HepG2 (cell line): ENCODE results near the gene LHFPL6. TPM values are rescaled to one million over a fixed set of nuclear protein-coding genes. Genes with fewer than 3 reads are reported as not detected.

Source experiments
- ISL2 ChIP-seq: sonication (generic); formaldehyde crosslinking; IDR thresholded peaks from 2 replicates; pipeline ENCODE4 v1.5.0; 2020; ENCODE audit warnings: missing genetic modification reagents
- TGIF2 ChIP-seq: IDR thresholded peaks from 2 replicates; pipeline ENCODE4 v1.6.1; 2016; ENCODE audit warnings: control low read depth, missing compliant biosample characterization
- THAP8 ChIP-seq: sonication (generic); formaldehyde crosslinking; IDR thresholded peaks from 2 replicates; pipeline ENCODE4 v1.5.1; 2020; ENCODE audit warnings: missing genetic modification reagents, mild to moderate bottlenecking, borderline replicate concordance
- ZHX2 ChIP-seq, 2 experiments: sonication (generic) in 1 of 2; formaldehyde crosslinking in 1 of 2; IDR thresholded peaks; 2 replicates each; pipeline versions ENCODE4 v1.6.1 to v1.9.0; 2014 to 2022; ENCODE audit warnings: antibody characterized with exemption in 1 of 2, borderline replicate concordance in 1 of 2, inconsistent platforms in 1 of 2, low read depth in 1 of 2, missing genetic modification reagents in 1 of 2
- ZNF225 ChIP-seq: sonication (generic); formaldehyde crosslinking; IDR thresholded peaks from 2 replicates; pipeline ENCODE4 v1.4.0; 2020; ENCODE audit warnings: mild to moderate bottlenecking, missing genetic modification reagents
- polyA plus RNA-seq, 8 experiments: library from polyadenylated mRNA; depleted of rRNA in 3 of 8; stranded (reverse) in 7 of 8; unstranded in 1 of 8; fragments of >200 nt; fragmentation: Illumina TruSeq in 4 of 8; extraction: Trizol in 4 of 8; gene quantifications; 2 replicates each; pipeline versions ENCODE4 v1.2.1 to v1.2.3, GENCODE V29; 2011 to 2016; ENCODE audit warnings: low read depth in 4 of 8, missing spikeins in 1 of 8, mixed read lengths in 1 of 8; ENCODE audit not compliant: insufficient read depth in 1 of 8
- total RNA-seq, 5 experiments: library from RNA; depleted of rRNA; stranded (reverse); fragments of >200 nt; fragmentation: Illumina TruSeq; extraction: Trizol; gene quantifications; 2 replicates each; pipeline ENCODE4 v1.2.3, GENCODE V29; 2016; ENCODE audit warnings: low read depth in 1 of 5
- TF ChIP-seq, protein P1 (sequence below): sonication (generic); formaldehyde crosslinking; IDR thresholded peaks from 2 replicates; pipeline ENCODE4 v1.4.0; 2020; ENCODE audit warnings: missing genetic modification reagents

Gene LHFPL6
- total and polyA plus RNA-seq, 2 of the 13 experiments (the other 11 are each of a cell fraction or from before 2014, with no cell fraction given), result not detected

- TF ChIP-seq ZHX2 (IDR thresholded peaks at IDR 0.05; ENCODE audit: low read depth), result no peak
- TF ChIP-seq ZHX2 (CRISPR knock-in tag; IDR thresholded peaks at IDR 0.05; ENCODE audit: borderline replicate concordance), result no peak
- no peak for TF ChIP-seq ISL2 (CRISPR knock-in tag)
- no peak for TF ChIP-seq ZNF225 (CRISPR knock-in tag)
- no peak for TF ChIP-seq TGIF2 (CRISPR knock-in tag)
- TF ChIP-seq, protein P1, sequence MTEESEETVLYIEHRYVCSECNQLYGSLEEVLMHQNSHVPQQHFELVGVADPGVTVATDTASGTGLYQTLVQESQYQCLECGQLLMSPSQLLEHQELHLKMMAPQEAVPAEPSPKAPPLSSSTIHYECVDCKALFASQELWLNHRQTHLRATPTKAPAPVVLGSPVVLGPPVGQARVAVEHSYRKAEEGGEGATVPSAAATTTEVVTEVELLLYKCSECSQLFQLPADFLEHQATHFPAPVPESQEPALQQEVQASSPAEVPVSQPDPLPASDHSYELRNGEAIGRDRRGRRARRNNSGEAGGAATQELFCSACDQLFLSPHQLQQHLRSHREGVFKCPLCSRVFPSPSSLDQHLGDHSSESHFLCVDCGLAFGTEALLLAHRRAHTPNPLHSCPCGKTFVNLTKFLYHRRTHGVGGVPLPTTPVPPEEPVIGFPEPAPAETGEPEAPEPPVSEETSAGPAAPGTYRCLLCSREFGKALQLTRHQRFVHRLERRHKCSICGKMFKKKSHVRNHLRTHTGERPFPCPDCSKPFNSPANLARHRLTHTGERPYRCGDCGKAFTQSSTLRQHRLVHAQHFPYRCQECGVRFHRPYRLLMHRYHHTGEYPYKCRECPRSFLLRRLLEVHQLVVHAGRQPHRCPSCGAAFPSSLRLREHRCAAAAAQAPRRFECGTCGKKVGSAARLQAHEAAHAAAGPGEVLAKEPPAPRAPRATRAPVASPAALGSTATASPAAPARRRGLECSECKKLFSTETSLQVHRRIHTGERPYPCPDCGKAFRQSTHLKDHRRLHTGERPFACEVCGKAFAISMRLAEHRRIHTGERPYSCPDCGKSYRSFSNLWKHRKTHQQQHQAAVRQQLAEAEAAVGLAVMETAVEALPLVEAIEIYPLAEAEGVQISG (CRISPR knock-in tag), result no peak
- no peak for TF ChIP-seq THAP8
These were observed 493 bp upstream of the LHFPL6 start (continued) for GRCh38 chr13:39603424-39603947.
